HepG2 (cell line): ENCODE data around the gene FUT3. TPM values are rescaled to one million over a fixed set of nuclear protein-coding genes. Genes with fewer than 3 reads are reported as not detected.

Experiments
- polyA plus RNA-seq, 8 experiments: library from polyadenylated mRNA; depleted of rRNA in 3 of 8; stranded (reverse) in 7 of 8; unstranded in 1 of 8; fragments of >200 nt; fragmentation: Illumina TruSeq in 4 of 8; extraction: Trizol in 4 of 8; gene quantifications; 2 replicates each; pipeline versions ENCODE4 v1.2.1 to v1.2.3, GENCODE V29; 2011 to 2016; ENCODE audit warnings: low read depth in 4 of 8, missing spikeins in 1 of 8, mixed read lengths in 1 of 8; ENCODE audit not compliant: insufficient read depth in 1 of 8
- total RNA-seq, 5 experiments: library from RNA; depleted of rRNA; stranded (reverse); fragments of >200 nt; fragmentation: Illumina TruSeq; extraction: Trizol; gene quantifications; 2 replicates each; pipeline ENCODE4 v1.2.3, GENCODE V29; 2016; ENCODE audit warnings: low read depth in 1 of 5

The FUT3 gene
- total and polyA plus RNA-seq, 2 of the 13 experiments (the other 11 are each of a cell fraction or from before 2014, with no cell fraction given) = 0.53 to 1.1 TPM

Other genes starting within 250 kb of the FUT3 start
- 22.9 and 31.5 TPM in 2 replicates for gene SAFB2, start 228.7 kb downstream of the FUT3 start, total RNA-seq (2016; rRNA removed; fragmentation: Illumina TruSeq; extraction: Trizol)
- 11.2 and 16.8 TPM in 2 replicates for gene SAFB2, start 228.7 kb downstream of the FUT3 start, polyA plus RNA-seq (2011; rRNA removed)
- 28.4 and 43.4 TPM in 2 replicates for gene SAFB, start 228.4 kb downstream of the FUT3 start, total RNA-seq (2016; rRNA removed; fragmentation: Illumina TruSeq; extraction: Trizol)
- gene SAFB, start 228.4 kb downstream of the FUT3 start, polyA plus RNA-seq (2011; rRNA removed) = 21.0 and 27.2 TPM in 2 replicates
- gene MICOS13, start 170.9 kb downstream of the FUT3 start, total RNA-seq (2016; rRNA removed; fragmentation: Illumina TruSeq; extraction: Trizol) = 35.4 and 37.9 TPM in 2 replicates
- 28.8 and 40.0 TPM in 2 replicates for gene MICOS13, start 170.9 kb downstream of the FUT3 start, polyA plus RNA-seq (2011; rRNA removed)
- 2.8 TPM in 2 replicates for gene HSD11B1L, start 170.4 kb downstream of the FUT3 start, total RNA-seq (2016; rRNA removed; fragmentation: Illumina TruSeq; extraction: Trizol)
- 3.9 and 4.6 TPM in 2 replicates for gene HSD11B1L, start 170.4 kb downstream of the FUT3 start, polyA plus RNA-seq (2011; rRNA removed)
- gene RPL36, start 161.2 kb downstream of the FUT3 start, total RNA-seq (2016; rRNA removed; fragmentation: Illumina TruSeq; extraction: Trizol) = 706 and 763 TPM in 2 replicates
- 740 and 962 TPM in 2 replicates for gene RPL36, start 161.2 kb downstream of the FUT3 start, polyA plus RNA-seq (2011; rRNA removed)
- 50.4 and 76.8 TPM in 2 replicates for gene LONP1, start 131.3 kb downstream of the FUT3 start, total RNA-seq (2016; rRNA removed; fragmentation: Illumina TruSeq; extraction: Trizol)
- gene LONP1, start 131.3 kb downstream of the FUT3 start, polyA plus RNA-seq (2011; rRNA removed) = 59.5 and 69.0 TPM in 2 replicates
- gene CATSPERD, start 130.8 kb downstream of the FUT3 start, total RNA-seq (2016; rRNA removed; fragmentation: Illumina TruSeq; extraction: Trizol) = not detected in 2 replicates
- gene CATSPERD, start 130.8 kb downstream of the FUT3 start, polyA plus RNA-seq (2011; rRNA removed) = 0.04 TPM in 1 of 2 replicates, not detected in the other
- 0.77 and 2.3 TPM in 2 replicates for gene PRR22, start 66.7 kb downstream of the FUT3 start, total RNA-seq (2016; rRNA removed; fragmentation: Illumina TruSeq; extraction: Trizol)
- gene PRR22, start 66.7 kb downstream of the FUT3 start, polyA plus RNA-seq (2011; rRNA removed) = 0.84 and 1.0 TPM in 2 replicates
- 20.6 and 25.1 TPM in 2 replicates for gene DUS3L, start 60.3 kb downstream of the FUT3 start, total RNA-seq (2016; rRNA removed; fragmentation: Illumina TruSeq; extraction: Trizol)
- 13.3 and 15.6 TPM in 2 replicates for gene DUS3L, start 60.3 kb downstream of the FUT3 start, polyA plus RNA-seq (2011; rRNA removed)
- gene NRTN, start 46.4 kb downstream of the FUT3 start, total RNA-seq (2016; rRNA removed; fragmentation: Illumina TruSeq; extraction: Trizol) = 3.2 and 4.1 TPM in 2 replicates
- gene NRTN, start 46.4 kb downstream of the FUT3 start, polyA plus RNA-seq (2011; rRNA removed) = 5.3 and 7.3 TPM in 2 replicates
- 5.0 and 8.2 TPM in 2 replicates for gene FUT6, start 11.7 kb downstream of the FUT3 start, total RNA-seq (2016; rRNA removed; fragmentation: Illumina TruSeq; extraction: Trizol)
- 27.7 and 53.3 TPM in 2 replicates for gene FUT6, start 11.7 kb downstream of the FUT3 start, polyA plus RNA-seq (2011; rRNA removed)
- gene FUT5, start 19.1 kb upstream of the FUT3 start, total RNA-seq (2016; rRNA removed; fragmentation: Illumina TruSeq; extraction: Trizol) = not detected in 2 replicates
- gene FUT5, start 19.1 kb upstream of the FUT3 start, polyA plus RNA-seq (2011; rRNA removed) = 0.03 and 0.10 TPM in 2 replicates
- 378 and 396 TPM in 2 replicates for gene NDUFA11, start 52.3 kb upstream of the FUT3 start, total RNA-seq (2016; rRNA removed; fragmentation: Illumina TruSeq; extraction: Trizol)
- 286 and 302 TPM in 2 replicates for gene NDUFA11, start 52.3 kb upstream of the FUT3 start, polyA plus RNA-seq (2011; rRNA removed)
- gene VMAC, start 53.4 kb upstream of the FUT3 start, total RNA-seq (2016; rRNA removed; fragmentation: Illumina TruSeq; extraction: Trizol) = 1.2 and 2.4 TPM in 2 replicates
- 2.4 and 3.1 TPM in 2 replicates for gene VMAC, start 53.4 kb upstream of the FUT3 start, polyA plus RNA-seq (2011; rRNA removed)
- 1.7 and 3.1 TPM in 2 replicates for gene CAPS, start 62.8 kb upstream of the FUT3 start, total RNA-seq (2016; rRNA removed; fragmentation: Illumina TruSeq; extraction: Trizol)
- gene CAPS, start 62.8 kb upstream of the FUT3 start, polyA plus RNA-seq (2011; rRNA removed) = 3.1 and 4.5 TPM in 2 replicates
- 37.2 and 39.5 TPM in 2 replicates for gene RANBP3, start 126.7 kb upstream of the FUT3 start, total RNA-seq (2016; rRNA removed; fragmentation: Illumina TruSeq; extraction: Trizol)
- gene RANBP3, start 126.7 kb upstream of the FUT3 start, polyA plus RNA-seq (2011; rRNA removed) = 149 and 151 TPM in 2 replicates